NK-92 (cell line): ENCODE measurements around the gene PIANP.

Experiments
- DNase-seq: peaks from one replicate; lab custom pipeline; 2025; ENCODE audit not compliant: unreplicated experiment; lab: John Stamatoyannopoulos, UW

The PIANP gene

DNA sequence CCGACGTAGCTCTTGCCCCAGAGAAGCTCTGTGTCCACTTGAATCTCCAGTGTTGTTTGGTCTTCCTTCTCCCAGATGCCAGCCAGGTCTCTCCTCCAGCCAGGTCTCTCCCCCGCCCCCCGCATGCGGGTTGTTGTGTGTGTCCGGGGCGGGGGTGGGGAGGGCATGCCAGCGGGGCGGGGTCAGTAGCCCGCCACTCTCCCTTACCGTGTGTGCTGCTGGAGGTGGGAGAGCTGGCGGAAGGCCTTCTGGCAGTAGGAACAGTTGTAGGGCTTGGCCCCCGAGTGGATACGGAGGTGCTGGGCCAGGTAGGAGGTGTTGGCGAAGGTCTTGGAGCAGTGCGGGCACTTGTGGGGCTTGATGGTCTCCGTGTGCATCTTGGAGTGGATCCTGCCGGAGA, 28.5 kb downstream of the PIANP start:
- DNase-seq: no peak

DNA sequence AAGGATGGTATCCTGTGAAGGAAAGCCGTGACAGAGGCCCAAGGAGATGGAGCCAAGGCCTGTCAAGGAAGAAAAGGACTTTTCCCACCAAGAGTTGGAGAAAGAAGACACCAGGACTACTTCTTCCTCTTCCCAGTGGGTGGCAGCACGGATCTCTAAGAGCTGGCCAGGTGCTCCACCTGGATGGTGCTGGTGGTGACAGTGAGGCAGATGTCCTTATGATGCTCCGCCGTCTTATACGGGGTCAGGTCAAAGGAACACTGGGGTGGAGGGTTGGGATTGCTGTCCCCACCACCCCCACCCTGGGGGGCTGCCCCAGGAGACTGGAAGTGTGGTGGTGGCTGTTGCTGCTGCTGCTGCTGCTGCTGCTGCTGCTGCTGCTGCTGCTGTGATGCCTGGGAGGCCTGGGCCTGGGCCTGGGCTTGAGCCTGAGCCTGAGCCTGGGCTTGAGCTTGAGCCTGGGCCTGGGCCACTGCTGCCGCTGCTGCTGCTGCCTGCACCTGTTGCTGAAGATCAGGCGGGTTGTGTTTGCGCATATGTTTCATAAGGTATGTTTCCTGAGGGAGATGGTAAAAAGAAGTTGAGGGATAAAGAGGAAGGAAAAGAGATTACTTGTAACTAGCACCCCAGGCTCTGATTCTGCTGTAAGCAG, 32.9 kb downstream of the PIANP start:
- DNase-seq: no peak

DNA sequence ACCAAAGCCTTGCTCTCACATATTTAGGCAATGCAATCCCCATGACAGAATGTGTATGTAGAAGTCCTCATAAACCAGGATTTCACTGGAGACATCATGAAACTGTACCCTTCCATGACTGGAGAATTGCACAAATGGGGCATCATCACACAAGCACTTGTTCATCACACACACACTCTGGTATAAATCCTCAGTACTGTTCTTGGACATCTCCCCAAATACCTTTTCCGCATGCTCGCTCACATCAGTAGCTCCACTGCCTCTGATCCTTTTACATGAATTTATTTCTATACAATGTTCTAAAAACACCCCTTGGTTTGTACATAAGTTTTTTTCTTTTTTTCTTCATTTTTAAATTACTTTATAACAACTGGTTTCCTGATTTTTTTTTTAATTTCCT, 34.4 kb downstream of the PIANP start:
- DNase-seq: no peak

DNA sequence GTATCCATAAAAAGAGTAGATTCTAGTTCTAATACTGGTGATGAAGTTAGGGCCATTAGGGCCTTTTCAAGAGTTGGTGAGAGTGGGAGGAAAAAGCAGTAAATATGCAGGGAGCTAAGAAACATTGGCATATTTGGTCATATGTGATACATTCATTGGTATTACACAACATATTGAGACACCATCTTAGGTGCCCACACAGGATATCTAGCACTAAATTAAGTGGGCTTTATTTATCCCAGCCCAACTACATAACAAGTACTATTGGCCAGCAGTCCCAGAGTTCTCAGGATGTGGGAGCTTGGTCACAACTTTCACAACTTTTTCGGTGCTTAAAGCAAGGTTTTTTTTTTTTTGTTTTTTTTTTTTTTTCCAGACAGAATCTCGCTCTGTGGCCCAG, 35.7 kb downstream of the PIANP start:
- DNase-seq: no peak

DNA sequence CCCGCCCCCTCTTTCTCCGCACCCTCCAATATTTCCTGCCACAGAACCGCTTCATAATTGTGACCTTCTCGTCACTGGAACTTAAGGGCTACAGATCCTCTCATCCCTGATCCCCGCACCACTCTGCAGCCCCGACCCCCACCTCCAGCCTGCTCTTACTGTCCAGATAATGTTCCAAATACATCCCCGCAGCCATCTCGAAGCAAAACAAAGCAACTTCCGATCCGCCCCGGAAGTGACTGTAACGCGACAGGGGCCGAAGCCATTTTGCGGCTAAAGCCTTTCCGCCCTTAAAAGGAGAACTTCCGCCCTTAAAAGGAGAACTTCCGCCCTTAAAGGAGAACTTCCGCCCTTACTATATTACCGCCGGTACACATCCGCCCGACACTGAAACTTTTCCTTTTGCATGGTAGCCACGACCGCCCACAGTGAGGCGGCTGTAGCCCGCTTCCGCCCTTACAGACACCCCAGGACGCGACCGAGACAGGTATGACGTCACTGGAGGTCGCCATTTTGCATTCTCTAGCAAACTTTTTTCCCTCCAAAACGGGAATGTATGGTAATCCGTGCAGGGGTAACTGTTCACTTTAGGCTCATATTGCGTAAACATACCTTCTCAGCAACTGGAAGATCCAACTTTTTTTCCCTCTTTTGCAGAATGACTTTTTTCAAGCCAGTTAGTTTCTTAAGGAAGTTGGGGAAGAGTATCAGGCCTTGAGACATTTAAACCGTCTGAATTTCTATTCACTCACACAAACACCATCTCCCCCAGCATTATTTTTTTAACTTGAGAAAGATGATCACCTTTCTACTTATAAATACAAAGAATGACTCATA, 37.5 kb downstream of the PIANP start, which contains the start of gene ING4:
Gene ING4, minus strand, starts transcription at position 214 of the 837 bp plus-strand sequence. Its CDS starts 18 bp downstream, at position 196.
- DNase-seq: peak; percentile 78

DNA sequence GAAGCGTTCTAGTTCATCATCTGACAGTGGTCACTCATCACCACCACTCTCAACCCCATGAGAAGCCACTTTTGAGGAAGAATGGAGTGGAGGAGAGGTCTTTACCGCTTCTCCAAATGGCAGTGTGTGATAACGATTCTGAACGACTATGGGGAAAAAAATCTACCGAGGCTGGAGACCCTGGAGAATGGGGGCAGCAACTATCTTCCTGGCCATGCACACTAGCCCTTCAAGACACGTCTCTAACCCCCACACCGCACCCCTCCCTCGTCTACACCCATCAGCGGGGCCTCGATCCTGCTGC, 38.1 kb downstream of the PIANP start:
- DNase-seq: no peak

DNA sequence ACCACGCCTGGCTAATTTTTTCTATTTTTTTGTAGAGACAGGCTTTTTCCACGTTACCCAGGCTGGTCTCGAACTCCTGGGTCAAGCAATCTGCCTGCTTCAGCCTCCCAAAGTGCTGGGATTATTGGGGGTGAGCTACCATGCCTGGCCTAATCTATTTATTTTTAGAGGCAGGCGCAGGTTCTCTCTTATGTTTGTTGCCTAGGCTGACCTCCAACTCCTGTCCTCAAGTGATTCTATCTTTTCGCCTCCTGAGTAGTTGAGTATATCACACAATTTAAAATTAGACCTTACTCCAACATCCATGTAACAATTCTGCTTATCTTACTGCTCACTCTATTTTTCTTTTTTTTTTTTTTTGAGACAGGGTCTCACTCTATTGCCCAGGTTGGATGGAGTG, 46.6 kb downstream of the PIANP start:
- DNase-seq: no peak

DNA sequence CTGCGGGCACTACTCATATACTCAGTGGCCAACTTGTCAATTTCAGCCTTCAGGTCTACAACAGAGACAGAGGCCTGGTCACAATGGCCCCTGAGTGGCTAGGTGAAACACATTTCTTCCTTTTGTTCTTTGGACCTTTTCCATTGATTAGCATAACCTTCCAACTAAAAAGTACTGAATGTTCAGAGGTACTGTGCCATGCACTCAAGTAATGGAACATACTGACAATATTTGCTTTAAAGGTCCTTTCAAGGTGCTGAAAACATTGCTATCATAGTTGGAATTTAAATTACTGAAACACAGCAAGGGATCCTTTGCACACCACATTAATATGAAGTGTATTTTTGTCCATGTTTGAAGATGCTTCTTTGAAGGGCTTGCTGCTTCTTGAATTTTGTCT, 47.3 kb downstream of the PIANP start:
- DNase-seq: no peak

DNA sequence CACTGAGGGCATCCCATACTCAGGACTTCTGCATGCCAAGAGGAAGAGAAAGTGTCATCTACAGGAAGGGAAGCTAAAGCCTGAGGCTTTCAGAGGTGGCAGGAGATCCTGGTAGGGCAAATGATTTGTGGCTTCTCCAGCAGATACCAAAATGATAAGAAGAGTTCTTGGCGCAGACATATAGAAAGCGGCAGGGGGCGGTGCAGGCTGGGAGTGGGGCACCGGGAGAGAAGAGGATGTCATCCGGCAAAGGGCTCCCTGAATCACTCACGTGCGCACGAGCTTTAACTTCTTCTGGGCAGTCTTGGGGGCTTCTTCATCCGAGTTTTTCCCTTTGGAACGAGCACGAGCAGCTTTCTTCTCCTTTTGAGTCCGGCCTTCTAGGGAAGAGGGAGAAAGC, 48.2 kb downstream of the PIANP start:
- no peak for DNase-seq

DNA sequence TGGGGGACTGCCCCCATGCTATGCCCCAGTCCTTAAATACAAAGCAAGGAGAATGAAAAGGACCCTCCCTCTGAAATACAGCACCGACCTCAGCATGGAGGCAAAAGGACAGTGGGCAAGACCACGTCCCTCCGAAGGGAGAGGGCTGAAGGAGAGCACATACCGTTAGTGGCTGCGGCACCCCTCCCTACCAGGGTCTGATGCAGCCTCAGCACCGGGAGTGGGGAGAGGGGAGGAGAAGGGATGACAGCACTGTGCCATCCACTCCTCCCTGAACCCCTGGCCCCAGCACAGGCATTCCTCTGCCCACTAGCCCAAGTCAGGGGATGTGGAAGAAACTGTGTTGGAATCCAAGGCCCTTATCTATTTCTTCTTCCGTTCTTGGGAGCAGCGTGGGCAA, 49.8 kb downstream of the PIANP start:
- no peak for DNase-seq

DNA sequence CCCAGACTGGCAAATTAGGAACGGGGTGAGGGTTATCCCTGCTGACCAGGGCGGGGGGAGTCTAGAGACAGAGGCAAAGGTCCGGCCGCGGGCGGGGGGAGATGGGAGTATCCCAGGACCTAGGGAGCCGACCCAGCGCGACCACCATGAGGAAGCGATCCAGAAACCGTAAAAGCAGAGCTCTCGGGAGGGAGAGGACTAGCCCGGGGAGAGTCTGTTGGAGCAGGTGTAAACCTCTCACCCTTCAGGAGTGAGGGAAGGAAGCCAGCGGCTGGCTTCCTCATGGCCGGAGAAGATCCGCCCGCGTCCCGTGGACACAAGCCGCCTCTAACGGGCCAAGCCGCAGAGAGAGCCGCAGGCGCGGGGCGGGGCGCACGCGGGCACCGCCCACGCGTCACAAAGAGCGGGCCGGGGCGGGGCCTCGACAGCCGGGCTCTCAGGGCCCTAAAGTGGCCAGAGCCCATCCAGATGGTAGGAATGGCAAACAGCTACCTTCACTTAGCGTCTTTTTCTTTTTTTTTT, 53.5 kb downstream of the PIANP start, which contains the start of gene ACRBP:
Gene ACRBP, minus strand, starts transcription at position 350 of the 522 bp plus-strand sequence. Its CDS starts 66 bp downstream, at position 284.
- no peak for DNase-seq

DNA sequence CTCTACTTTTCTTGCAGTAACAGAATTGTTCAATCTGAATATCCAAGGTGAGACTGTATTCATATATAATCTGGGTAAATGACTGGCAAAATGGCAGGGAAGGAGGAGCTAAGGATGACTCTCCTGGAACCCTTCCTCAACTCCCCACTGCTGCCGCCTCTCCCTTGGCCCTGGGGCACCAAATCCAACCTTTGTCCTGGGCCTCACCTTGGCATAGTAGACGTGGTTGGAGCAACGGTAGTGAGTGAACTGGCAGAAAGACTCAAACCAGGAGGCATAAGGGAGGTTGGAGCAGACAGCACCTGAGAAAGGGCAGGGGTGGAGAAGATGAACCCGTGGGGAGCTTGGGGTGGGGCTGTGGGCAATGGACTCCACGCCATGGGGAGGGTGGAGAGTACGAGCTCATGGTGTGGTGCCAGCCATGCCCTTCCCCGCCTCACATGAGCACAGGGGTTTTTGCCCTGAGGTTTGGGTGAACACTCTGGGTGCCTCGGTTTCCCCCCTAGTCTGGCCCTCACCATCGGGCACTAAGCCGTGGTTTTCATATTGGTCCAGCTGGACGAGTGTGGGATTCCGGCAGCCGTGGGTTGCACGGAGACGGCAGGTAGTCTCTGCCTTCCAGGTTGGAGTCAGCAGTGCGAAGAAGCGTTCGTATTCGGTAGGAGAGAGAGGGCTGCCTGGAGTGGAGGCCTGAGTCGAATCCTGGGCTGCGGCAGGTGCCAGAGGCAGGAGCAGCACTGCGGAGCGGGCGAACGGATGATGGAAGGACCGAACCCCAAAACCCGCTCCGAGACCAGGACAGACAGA, 54.1 kb downstream of the PIANP start:
- no peak for DNase-seq

DNA sequence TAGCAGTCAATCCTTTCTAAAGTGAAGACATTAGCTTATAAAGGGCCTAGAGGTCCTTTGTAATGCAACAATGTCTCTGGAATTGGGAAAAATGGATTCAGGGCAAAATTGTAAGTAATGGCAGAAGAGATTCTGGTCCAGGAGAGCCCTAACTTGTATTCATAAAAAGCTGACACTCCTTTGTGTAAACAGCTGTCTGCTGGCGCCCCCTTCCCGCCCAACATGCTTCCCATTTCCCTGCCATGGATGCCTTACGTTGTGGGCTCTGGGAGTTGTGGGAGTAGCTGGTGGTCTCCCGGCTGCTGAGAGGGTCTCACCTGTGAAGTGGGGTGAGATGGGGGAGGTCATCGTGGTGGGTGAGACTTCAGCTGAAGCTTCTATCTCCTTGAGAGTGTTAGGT, 55.7 kb downstream of the PIANP start:
- no peak for DNase-seq

DNA sequence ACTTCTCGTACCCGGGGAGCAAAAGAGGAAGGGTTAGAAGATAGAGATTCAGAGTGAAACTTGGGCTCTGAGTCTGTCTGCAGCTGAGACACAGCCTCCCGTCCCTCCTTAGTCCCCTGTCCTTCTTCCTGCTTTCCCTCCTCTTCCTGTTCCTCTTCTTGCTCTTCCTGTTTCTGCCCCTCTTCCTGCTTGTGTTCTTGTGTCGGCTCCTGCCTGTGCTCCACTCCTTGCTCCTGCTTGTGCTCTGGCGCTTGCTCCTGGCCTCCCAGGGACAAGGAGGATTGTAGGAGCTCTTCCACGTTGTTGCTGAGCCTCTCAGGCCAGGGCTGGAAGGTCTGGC, 56.4 kb downstream of the PIANP start:
- no peak for DNase-seq
